GM12874 (cell line): Measurements from ENCODE around the gene USP27X.
A peak's percentile ranks its signal among the peaks of the same experiment; 100 is the strongest.

Experiments used
- CTCF ChIP-seq: IDR thresholded peaks from 2 replicates; pipeline ENCODE4 v1.5.1; 2011; ENCODE audit warnings: low read depth, mild to moderate bottlenecking, control low read depth, low read length, moderate library complexity; ENCODE audit not compliant: insufficient read depth

USP27X gene

GRCh38 chrX:49862093-49862492, 17.2 kb upstream of the USP27X start:
- no peak for TF ChIP-seq CTCF

GRCh38 chrX:49868739-49869138, 10.5 kb upstream of the USP27X start:
- no peak for TF ChIP-seq CTCF

- 0 out of 2 replicates have a peak, but pooled peaks have one; percentile 14 for TF ChIP-seq CTCF
Observed at GRCh38 chrX:49876750-49877149, 2.5 kb upstream of the USP27X start.

- TF ChIP-seq CTCF: no peak
Observed at GRCh38 chrX:49877397-49878101, 1.7 kb upstream of the USP27X start.

GRCh38 chrX:49878128-49878833, 1.0 kb upstream of the USP27X start:
- no peak for TF ChIP-seq CTCF

- no peak for TF ChIP-seq CTCF
Observed at GRCh38 chrX:49879656-49880277, 483 bp downstream of the USP27X start.

GRCh38 chrX:49880668-49881067, 1.4 kb downstream of the USP27X start:
- no peak for TF ChIP-seq CTCF
